ENCODE data around the gene MME.
"Not testable (repeated sequence)": the region's sequence is repeated elsewhere in the genome, so short reads cannot be mapped to it uniquely, and the experiment has no call there.

Gene MME

GRCh38 chr3:155197786-155198185 is 117.7 kb downstream of the MME start:
- H3K27me3 ChIP-seq (replicated peaks; ENCODE audit: control insufficient read depth, insufficient read depth, low read length, poor library complexity, severe bottlenecking) = no peaks in the 10 kb centered on the region
- no peak overlapping the region for H3K27ac ChIP-seq (ENCODE audit: insufficient read depth, low read length, poor library complexity, severe bottlenecking)
- H3K36me3 ChIP-seq (ENCODE audit: control insufficient read depth, insufficient read depth, low read length) = no peaks in the 10 kb centered on the region
- no peaks in the 10 kb centered on the region for H3K9me3 ChIP-seq (ENCODE audit: control insufficient read depth, low read length)
- H3K4me3 ChIP-seq (ENCODE audit: insufficient read depth, low read depth, low read length, poor library complexity, severe bottlenecking) = no peak overlapping the region
- DNase-seq = no peak
- no peaks in the 10 kb centered on the region for H3K4me1 ChIP-seq (ENCODE audit: control insufficient read depth, insufficient read depth, low read length, poor library complexity, severe bottlenecking)

- no peak overlapping the region for H3K4me3 ChIP-seq (ENCODE audit: insufficient read depth, low read depth, low read length, poor library complexity, severe bottlenecking)
- no peaks in the 10 kb centered on the region for H3K4me1 ChIP-seq (ENCODE audit: control insufficient read depth, insufficient read depth, low read length, poor library complexity, severe bottlenecking)
- H3K27ac ChIP-seq (ENCODE audit: insufficient read depth, low read length, poor library complexity, severe bottlenecking) = no peak overlapping the region
- no peaks in the 10 kb centered on the region for H3K27me3 ChIP-seq (replicated peaks; ENCODE audit: control insufficient read depth, insufficient read depth, low read length, poor library complexity, severe bottlenecking)
- no peaks in the 10 kb centered on the region for H3K9me3 ChIP-seq (ENCODE audit: control insufficient read depth, low read length)
- H3K36me3 ChIP-seq (ENCODE audit: control insufficient read depth, insufficient read depth, low read length) = no peaks in the 10 kb centered on the region
- no peak for DNase-seq
Observed at GRCh38 chr3:155202626-155203025, 122.5 kb downstream of the MME start.

GRCh38 chr3:155204851-155205250 is 124.7 kb downstream of the MME start:
- no peak for DNase-seq
- H3K36me3 ChIP-seq (ENCODE audit: control insufficient read depth, insufficient read depth, low read length) = no peaks in the 10 kb centered on the region
- H3K27me3 ChIP-seq (replicated peaks; ENCODE audit: control insufficient read depth, insufficient read depth, low read length, poor library complexity, severe bottlenecking) = no peaks in the 10 kb centered on the region
- H3K27ac ChIP-seq (ENCODE audit: insufficient read depth, low read length, poor library complexity, severe bottlenecking) = no peak overlapping the region
- H3K4me3 ChIP-seq (ENCODE audit: insufficient read depth, low read depth, low read length, poor library complexity, severe bottlenecking) = no peak overlapping the region
- no peaks in the 10 kb centered on the region for H3K9me3 ChIP-seq (ENCODE audit: control insufficient read depth, low read length)
- H3K4me1 ChIP-seq (ENCODE audit: control insufficient read depth, insufficient read depth, low read length, poor library complexity, severe bottlenecking) = no peaks in the 10 kb centered on the region

- H3K27ac ChIP-seq (ENCODE audit: insufficient read depth, low read length, poor library complexity, severe bottlenecking) = no peak overlapping the region
- H3K27me3 ChIP-seq (replicated peaks; ENCODE audit: control insufficient read depth, insufficient read depth, low read length, poor library complexity, severe bottlenecking) = no peaks in the 10 kb centered on the region
- H3K4me1 ChIP-seq (ENCODE audit: control insufficient read depth, insufficient read depth, low read length, poor library complexity, severe bottlenecking) = no peaks in the 10 kb centered on the region
- no peaks in the 10 kb centered on the region for H3K9me3 ChIP-seq (ENCODE audit: control insufficient read depth, low read length)
- H3K4me3 ChIP-seq (ENCODE audit: insufficient read depth, low read depth, low read length, poor library complexity, severe bottlenecking) = no peak overlapping the region
- DNase-seq = no peak
- no peaks in the 10 kb centered on the region for H3K36me3 ChIP-seq (ENCODE audit: control insufficient read depth, insufficient read depth, low read length)
Observed at GRCh38 chr3:155208183-155208800, 128.2 kb downstream of the MME start.

- Histone ChIP-seq H3K4me3 (ENCODE audit: insufficient read depth, low read depth, low read length, poor library complexity, severe bottlenecking) (no peak overlapping the region), H3K4me1 (ENCODE audit: control insufficient read depth, insufficient read depth, low read length, poor library complexity, severe bottlenecking) (no peaks in the 10 kb centered on the region), H3K36me3 (ENCODE audit: control insufficient read depth, insufficient read depth, low read length) (no peaks in the 10 kb centered on the region), H3K27me3 (replicated peaks; ENCODE audit: control insufficient read depth, insufficient read depth, low read length, poor library complexity, severe bottlenecking) (no peaks in the 10 kb centered on the region), H3K9me3 (ENCODE audit: control insufficient read depth, low read length) (no peaks in the 10 kb centered on the region), H3K27ac (ENCODE audit: insufficient read depth, low read length, poor library complexity, severe bottlenecking) (no peak overlapping the region)
- DNase-seq = no peak
Observed at GRCh38 chr3:155210736-155211135, 130.6 kb downstream of the MME start.

- Histone ChIP-seq H3K36me3 (ENCODE audit: control insufficient read depth, insufficient read depth, low read length) (no peaks in the 10 kb centered on the region), H3K27me3 (replicated peaks; ENCODE audit: control insufficient read depth, insufficient read depth, low read length, poor library complexity, severe bottlenecking) (no peaks in the 10 kb centered on the region), H3K4me1 (ENCODE audit: control insufficient read depth, insufficient read depth, low read length, poor library complexity, severe bottlenecking) (no peaks in the 10 kb centered on the region), H3K4me3 (ENCODE audit: insufficient read depth, low read depth, low read length, poor library complexity, severe bottlenecking) (no peak overlapping the region), H3K27ac (ENCODE audit: insufficient read depth, low read length, poor library complexity, severe bottlenecking) (no peak overlapping the region), H3K9me3 (ENCODE audit: control insufficient read depth, low read length) (no peaks in the 10 kb centered on the region)
- no peak for DNase-seq
Observed at GRCh38 chr3:155211266-155211665, 131.1 kb downstream of the MME start.

- Histone ChIP-seq H3K27me3 (replicated peaks; ENCODE audit: control insufficient read depth, insufficient read depth, low read length, poor library complexity, severe bottlenecking) (no peaks in the 10 kb centered on the region), H3K27ac (ENCODE audit: insufficient read depth, low read length, poor library complexity, severe bottlenecking) (no peak overlapping the region), H3K4me3 (ENCODE audit: insufficient read depth, low read depth, low read length, poor library complexity, severe bottlenecking) (no peak overlapping the region), H3K9me3 (ENCODE audit: control insufficient read depth, low read length) (no peaks in the 10 kb centered on the region), H3K4me1 (ENCODE audit: control insufficient read depth, insufficient read depth, low read length, poor library complexity, severe bottlenecking) (no peaks in the 10 kb centered on the region), H3K36me3 (ENCODE audit: control insufficient read depth, insufficient read depth, low read length) (no peaks in the 10 kb centered on the region)
- no peak for DNase-seq
Observed at GRCh38 chr3:155211940-155212339, 131.8 kb downstream of the MME start.

- not testable (repeated sequence) for H3K27me3 ChIP-seq (replicated peaks; ENCODE audit: control insufficient read depth, insufficient read depth, low read length, poor library complexity, severe bottlenecking); H3K4me1 ChIP-seq (ENCODE audit: control insufficient read depth, insufficient read depth, low read length, poor library complexity, severe bottlenecking); H3K9me3 ChIP-seq (ENCODE audit: control insufficient read depth, low read length); H3K36me3 ChIP-seq (ENCODE audit: control insufficient read depth, insufficient read depth, low read length); H3K27ac ChIP-seq (ENCODE audit: insufficient read depth, low read length, poor library complexity, severe bottlenecking); H3K4me3 ChIP-seq (ENCODE audit: insufficient read depth, low read depth, low read length, poor library complexity, severe bottlenecking); DNase-seq
Observed at GRCh38 chr3:155216007-155216406, 135.9 kb downstream of the MME start.

- DNase-seq = no peak
- H3K27ac ChIP-seq (ENCODE audit: insufficient read depth, low read length, poor library complexity, severe bottlenecking) = no peak overlapping the region
- no peaks in the 10 kb centered on the region for H3K4me1 ChIP-seq (ENCODE audit: control insufficient read depth, insufficient read depth, low read length, poor library complexity, severe bottlenecking)
- H3K9me3 ChIP-seq (ENCODE audit: control insufficient read depth, low read length) = no peaks in the 10 kb centered on the region
- H3K36me3 ChIP-seq (ENCODE audit: control insufficient read depth, insufficient read depth, low read length) = no peaks in the 10 kb centered on the region
- no peaks in the 10 kb centered on the region for H3K27me3 ChIP-seq (replicated peaks; ENCODE audit: control insufficient read depth, insufficient read depth, low read length, poor library complexity, severe bottlenecking)
- H3K4me3 ChIP-seq (ENCODE audit: insufficient read depth, low read depth, low read length, poor library complexity, severe bottlenecking) = no peak overlapping the region
Observed at GRCh38 chr3:155217591-155217990, 137.5 kb downstream of the MME start.

GRCh38 chr3:155218462-155218861 is 138.3 kb downstream of the MME start:
- no peak for DNase-seq

More at GRCh38 chr3:155218462-155218861, 138.3 kb downstream of the MME start:
- no peaks in the 10 kb centered on the region for H3K4me1 ChIP-seq (ENCODE audit: control insufficient read depth, insufficient read depth, low read length, poor library complexity, severe bottlenecking)
- H3K27ac ChIP-seq (ENCODE audit: insufficient read depth, low read length, poor library complexity, severe bottlenecking) = no peak overlapping the region
- H3K4me3 ChIP-seq (ENCODE audit: insufficient read depth, low read depth, low read length, poor library complexity, severe bottlenecking) = no peak overlapping the region
- H3K9me3 ChIP-seq (ENCODE audit: control insufficient read depth, low read length) = no peaks in the 10 kb centered on the region
- no peaks in the 10 kb centered on the region for H3K36me3 ChIP-seq (ENCODE audit: control insufficient read depth, insufficient read depth, low read length)
- H3K27me3 ChIP-seq (replicated peaks; ENCODE audit: control insufficient read depth, insufficient read depth, low read length, poor library complexity, severe bottlenecking) = no peaks in the 10 kb centered on the region

All from effector memory CD4-positive, alpha-beta T cell (primary cell).